Chondrocyte (in vitro differentiated cells): Measurements from ENCODE around the gene TRIM38. TPM values are rescaled to one million over a fixed set of nuclear protein-coding genes. Genes with fewer than 3 reads are reported as not detected.

Source experiments
- DNase-seq: peaks from one replicate; pipeline ENCODE4 v3.0.0; 2021; ENCODE audit warnings: mixed read lengths, low spot score
- H3K27ac Mint-ChIP-seq: one replicate; pipeline ENCODE4 v1.8.0; 2021; ENCODE audit warnings: mild to moderate bottlenecking, moderate library complexity, mixed read lengths; ENCODE audit not compliant: unreplicated experiment
- H3K27me3 Mint-ChIP-seq: 2 replicates; pipeline ENCODE4 v1.8.0; 2021; ENCODE audit warnings: low read depth, mixed read lengths
- H3K36me3 Mint-ChIP-seq: 2 replicates; pipeline ENCODE4 v1.8.0; 2021; ENCODE audit warnings: low read depth, mixed read lengths
- H3K4me1 Mint-ChIP-seq: 2 replicates; pipeline ENCODE4 v1.8.0; 2021; ENCODE audit warnings: low read depth, mild to moderate bottlenecking, mixed read lengths
- H3K4me3 Mint-ChIP-seq: one replicate; pipeline ENCODE4 v1.8.0; 2021; ENCODE audit warnings: mild to moderate bottlenecking, moderate library complexity, mixed read lengths; ENCODE audit not compliant: unreplicated experiment
- H3K9me3 Mint-ChIP-seq: 2 replicates; pipeline ENCODE4 v1.8.0; 2021; ENCODE audit warnings: low read depth, mixed read lengths
- total RNA-seq: library from RNA; stranded (reverse); gene quantifications from 3 replicates; pipeline ENCODE4 v1.2.1, GENCODE V29; 2021
- TF ChIP-seq, protein P1 (sequence below): fragments of 200-600 bp; sonication (generic); IDR thresholded peaks from 2 replicates; pipeline ENCODE4 v1.5.0; 2021; ENCODE audit warnings: antibody characterized with exemption, mild to moderate bottlenecking, moderate library complexity

Gene TRIM38
- total RNA-seq, 1 donor from 2014 or later: 7.1 TPM

DNA sequence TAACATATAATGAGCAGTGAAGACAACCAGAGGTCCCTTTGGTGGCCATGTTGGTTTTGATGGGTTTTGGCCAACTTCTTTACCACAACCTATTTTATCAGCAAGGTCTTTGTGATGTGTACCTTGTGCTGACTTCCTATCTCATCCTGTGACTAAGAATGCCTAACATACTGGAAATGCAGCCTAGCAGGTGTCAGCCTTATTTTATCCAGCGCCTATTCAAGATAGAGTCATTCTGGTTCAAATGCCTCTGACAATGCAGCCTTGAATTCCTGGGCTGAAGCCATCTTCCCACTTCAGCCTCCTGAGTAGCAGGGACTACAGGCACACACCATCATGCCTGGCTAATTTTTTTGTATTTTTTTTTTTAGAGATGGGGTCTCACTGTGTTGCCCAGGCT, 7.8 kb upstream of the TRIM38 start:
- no peak overlapping the region for H3K27ac Mint-ChIP-seq

GRCh38 chr6:25956226-25956625, 6.4 kb upstream of the TRIM38 start:
- Mint-ChIP-seq H3K27me3 (no peaks in the 10 kb centered on the region), H3K4me1 (peaks cover 4% of the 10 kb centered on the region), H3K4me3 (no peak overlapping the region), H3K9me3 (peaks cover 8% of the 10 kb centered on the region), H3K36me3 (no peaks in the 10 kb centered on the region), H3K27ac (no peak overlapping the region)
- DNase-seq: no peak
- TF ChIP-seq, protein P1, sequence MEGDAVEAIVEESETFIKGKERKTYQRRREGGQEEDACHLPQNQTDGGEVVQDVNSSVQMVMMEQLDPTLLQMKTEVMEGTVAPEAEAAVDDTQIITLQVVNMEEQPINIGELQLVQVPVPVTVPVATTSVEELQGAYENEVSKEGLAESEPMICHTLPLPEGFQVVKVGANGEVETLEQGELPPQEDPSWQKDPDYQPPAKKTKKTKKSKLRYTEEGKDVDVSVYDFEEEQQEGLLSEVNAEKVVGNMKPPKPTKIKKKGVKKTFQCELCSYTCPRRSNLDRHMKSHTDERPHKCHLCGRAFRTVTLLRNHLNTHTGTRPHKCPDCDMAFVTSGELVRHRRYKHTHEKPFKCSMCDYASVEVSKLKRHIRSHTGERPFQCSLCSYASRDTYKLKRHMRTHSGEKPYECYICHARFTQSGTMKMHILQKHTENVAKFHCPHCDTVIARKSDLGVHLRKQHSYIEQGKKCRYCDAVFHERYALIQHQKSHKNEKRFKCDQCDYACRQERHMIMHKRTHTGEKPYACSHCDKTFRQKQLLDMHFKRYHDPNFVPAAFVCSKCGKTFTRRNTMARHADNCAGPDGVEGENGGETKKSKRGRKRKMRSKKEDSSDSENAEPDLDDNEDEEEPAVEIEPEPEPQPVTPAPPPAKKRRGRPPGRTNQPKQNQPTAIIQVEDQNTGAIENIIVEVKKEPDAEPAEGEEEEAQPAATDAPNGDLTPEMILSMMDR: no peak

More for the DNA sequence above, 7.8 kb upstream of the TRIM38 start:
- H3K4me1 Mint-ChIP-seq: no peaks in the 10 kb centered on the region
- H3K4me3 Mint-ChIP-seq: no peak overlapping the region
- H3K36me3 Mint-ChIP-seq: no peaks in the 10 kb centered on the region
- peaks cover 5% of the 10 kb centered on the region for H3K9me3 Mint-ChIP-seq
- no peak for DNase-seq
- TF ChIP-seq, protein P1: no peak
- H3K27me3 Mint-ChIP-seq: no peaks in the 10 kb centered on the region

- Mint-ChIP-seq H3K36me3 (no peaks in the 10 kb centered on the region), H3K4me3 (no peak overlapping the region), H3K27me3 (no peaks in the 10 kb centered on the region), H3K9me3 (peaks cover 8% of the 10 kb centered on the region), H3K27ac (no peak overlapping the region), H3K4me1 (peaks cover 25% of the 10 kb centered on the region)
- DNase-seq: no peak
- TF ChIP-seq, protein P1: no peak
These were observed 3.9 kb upstream of the TRIM38 start for GRCh38 chr6:25958700-25959162.

DNA sequence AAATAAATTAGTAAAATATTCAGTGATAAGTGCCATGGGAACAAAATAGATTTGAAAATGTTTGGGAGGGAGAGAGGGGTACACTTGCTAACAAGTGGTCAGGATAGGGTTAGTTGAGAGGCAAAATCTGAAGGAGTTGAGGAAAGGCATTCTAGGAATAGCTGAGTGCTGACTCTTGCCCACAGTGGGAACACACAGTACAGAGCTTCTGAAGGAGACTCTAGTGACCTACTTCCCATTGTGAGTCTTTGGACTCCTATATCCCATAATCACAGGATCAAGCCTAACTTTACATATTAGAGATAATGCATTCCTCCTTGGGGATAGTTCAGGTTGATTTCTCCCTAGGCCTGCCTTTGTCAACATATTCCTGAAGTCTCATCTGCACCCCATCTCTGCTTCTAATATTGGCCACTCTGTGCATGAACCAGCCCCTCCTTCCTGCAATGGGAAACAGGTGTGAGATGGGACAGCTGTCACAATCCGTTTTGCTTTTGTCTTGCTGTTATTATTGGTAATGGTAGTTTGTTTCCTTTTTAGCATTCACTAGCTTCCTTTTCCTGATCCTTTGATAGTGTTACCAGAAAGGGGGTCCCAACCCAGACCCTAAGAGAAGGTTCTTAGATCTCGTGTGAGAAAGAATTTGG, 2.6 kb upstream of the TRIM38 start:
- peaks cover 32% of the 10 kb centered on the region for H3K4me1 Mint-ChIP-seq
- peaks cover 2% of the 10 kb centered on the region for H3K36me3 Mint-ChIP-seq
- H3K4me3 Mint-ChIP-seq: no peak overlapping the region
- TF ChIP-seq, protein P1: no peak
- H3K9me3 Mint-ChIP-seq: peaks cover 8% of the 10 kb centered on the region
- DNase-seq: no peak
- H3K27ac Mint-ChIP-seq: no peak overlapping the region
- H3K27me3 Mint-ChIP-seq: no peaks in the 10 kb centered on the region

DNA sequence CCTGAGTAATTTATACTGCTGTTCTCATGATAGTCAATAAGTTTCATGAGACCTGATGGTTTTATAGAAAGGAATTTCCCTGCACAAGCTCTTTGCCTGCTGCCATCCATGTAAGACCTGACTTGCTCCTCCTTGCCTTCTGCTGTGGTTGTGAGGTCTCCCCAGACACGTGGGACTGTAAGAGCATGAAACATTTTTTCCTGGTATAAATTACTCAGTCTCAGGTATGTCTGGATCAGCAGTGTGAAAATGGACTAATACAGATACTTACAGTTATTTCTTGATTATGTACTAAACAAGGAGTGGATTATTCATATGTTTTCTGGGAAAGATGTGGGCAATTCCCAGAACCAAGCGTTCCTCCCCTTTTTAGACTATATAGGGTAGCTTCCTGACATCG, 1.9 kb upstream of the TRIM38 start:
- Mint-ChIP-seq H3K9me3 (peaks cover 8% of the 10 kb centered on the region), H3K4me1 (peaks cover 32% of the 10 kb centered on the region), H3K27ac (no peak overlapping the region), H3K36me3 (peaks cover 2% of the 10 kb centered on the region), H3K27me3 (no peaks in the 10 kb centered on the region), H3K4me3 (no peak overlapping the region)
- TF ChIP-seq, protein P1: no peak
- no peak for DNase-seq
